SK-N-SH treated with all-trans-retinoic acid at 6 μM for 48 hours (cell line): Measurements from ENCODE around the gene UPK1B.

Experiments
- ATAC-seq: fragments of 200-7000 bp; cut with Tn5 transposase; 3 replicates; pipeline ENCODE4 v1.9.1; 2020; ENCODE audit warnings: mild to moderate bottlenecking, moderate library complexity
- BACH2 ChIP-seq: fragments of 250-450 bp; sonication (Bioruptor Pico); IDR thresholded peaks from 2 replicates; pipeline ENCODE4 v1.9.0; 2021; ENCODE audit warnings: mild to moderate bottlenecking, borderline replicate concordance
- CREB5 ChIP-seq: fragments of 250-450 bp; sonication (Bioruptor Pico); IDR thresholded peaks from 2 replicates; pipeline ENCODE4 v1.5.1; 2020; ENCODE audit warnings: low read depth, mild to moderate bottlenecking, moderate library complexity
- CSDC2 ChIP-seq: fragments of 250-450 bp; sonication (Bioruptor Pico); IDR thresholded peaks from 2 replicates; pipeline ENCODE4 v1.5.0; 2020; ENCODE audit warnings: mild to moderate bottlenecking, moderate library complexity
- ESRRG ChIP-seq: fragments of 250-450 bp; sonication (Bioruptor Pico); IDR thresholded peaks from 2 replicates; pipeline ENCODE4 v1.6.1; 2021; ENCODE audit warnings: mild to moderate bottlenecking
- GLIS3 ChIP-seq: fragments of 250-450 bp; sonication (Bioruptor Pico); IDR thresholded peaks from 2 replicates; pipeline ENCODE4 v1.5.0; 2020; ENCODE audit warnings: mild to moderate bottlenecking, moderate library complexity
- ISL1 ChIP-seq: fragments of 250-450 bp; sonication (Bioruptor Pico); IDR thresholded peaks from 2 replicates; pipeline ENCODE4 v2.1.2; 2022; ENCODE audit warnings: mild to moderate bottlenecking, moderate library complexity
- PATZ1 ChIP-seq: fragments of 250-450 bp; sonication (Bioruptor Pico); IDR thresholded peaks from 2 replicates; pipeline ENCODE4 v1.8.0; 2020; ENCODE audit warnings: mild to moderate bottlenecking, moderate library complexity, borderline replicate concordance
- POU6F1 ChIP-seq: fragments of 250-450 bp; sonication (Bioruptor Pico); IDR thresholded peaks from 2 replicates; pipeline ENCODE4 v1.8.0; 2021; ENCODE audit warnings: low read depth, mild to moderate bottlenecking, moderate library complexity, borderline replicate concordance
- RARB ChIP-seq: fragments of 250-450 bp; sonication (Bioruptor Pico); IDR thresholded peaks from 2 replicates; pipeline ENCODE4 v1.8.0; 2021; ENCODE audit warnings: mild to moderate bottlenecking, moderate library complexity
- SNAI2 ChIP-seq: fragments of 250-450 bp; sonication (Bioruptor Pico); IDR thresholded peaks from 2 replicates; pipeline ENCODE4 v1.5.0; 2020; ENCODE audit warnings: mild to moderate bottlenecking, moderate library complexity
- TCF4 ChIP-seq: fragments of 250-450 bp; sonication (Bioruptor Pico); IDR thresholded peaks from 2 replicates; pipeline ENCODE4 v1.8.0; 2021; ENCODE audit warnings: mild to moderate bottlenecking, moderate library complexity, borderline replicate concordance
- TSHZ2 ChIP-seq: fragments of 250-450 bp; sonication (Bioruptor Pico); IDR thresholded peaks from 2 replicates; pipeline ENCODE4 v1.5.0; 2020; ENCODE audit warnings: mild to moderate bottlenecking, moderate library complexity
- ZC3H10 ChIP-seq: fragments of 250-450 bp; sonication (Bioruptor Pico); IDR thresholded peaks from 2 replicates; pipeline ENCODE4 v1.5.1; 2021; ENCODE audit warnings: mild to moderate bottlenecking, moderate library complexity
- ZFP30 ChIP-seq: fragments of 450-650 bp; formaldehyde crosslinking; IDR thresholded peaks from 2 replicates; pipeline ENCODE4 v1.5.0; 2022; ENCODE audit warnings: mild to moderate bottlenecking, moderate library complexity
- ZNF565 ChIP-seq: fragments of 450-650 bp; formaldehyde crosslinking; conservative IDR thresholded peaks from 2 replicates; pipeline ENCODE4 v1.5.0; 2020; ENCODE audit warnings: low read depth, mild to moderate bottlenecking, moderate library complexity
- ZNF8 ChIP-seq: fragments of 450-650 bp; formaldehyde crosslinking; IDR thresholded peaks from 2 replicates; pipeline ENCODE4 v1.5.0; 2020; ENCODE audit warnings: mild to moderate bottlenecking, moderate library complexity

The UPK1B gene

GRCh38 chr3:119221779-119222320 lies 48.5 kb downstream of the UPK1B start:
- no peak for ATAC-seq
- TF ChIP-seq GLIS3 (CRISPR knock-in tag), result no peak
- TF ChIP-seq TCF4 (CRISPR knock-in tag), result no peak
- no peak for TF ChIP-seq TSHZ2 (CRISPR knock-in tag)
- no peak for TF ChIP-seq RARB (CRISPR knock-in tag)
- TF ChIP-seq ZNF8, result no peak
- TF ChIP-seq ZFP30 (CRISPR knock-in tag), result no peak
- no peak for TF ChIP-seq PATZ1 (CRISPR knock-in tag)
- TF ChIP-seq ESRRG, result no peak
- TF ChIP-seq BACH2 (CRISPR knock-in tag), result no peak
- TF ChIP-seq SNAI2 (CRISPR knock-in tag), result no peak
- no peak for TF ChIP-seq POU6F1 (CRISPR knock-in tag)
- no peak for TF ChIP-seq ZNF565 (CRISPR knock-in tag)

GRCh38 chr3:119222391-119222790 lies 49.0 kb downstream of the UPK1B start:
- no peak for ATAC-seq
- TF ChIP-seq PATZ1 (CRISPR knock-in tag) (no peak), CREB5 (CRISPR knock-in tag) (no peak)

- ATAC-seq, result no peak
- TF ChIP-seq PATZ1 (CRISPR knock-in tag) (no peak), BACH2 (CRISPR knock-in tag) (no peak), ESRRG (no peak), CSDC2 (CRISPR knock-in tag) (no peak), ZC3H10 (no peak), CREB5 (CRISPR knock-in tag) (no peak), RARB (CRISPR knock-in tag) (no peak), ISL1 (CRISPR knock-in tag) (no peak)
These were observed 50.1 kb downstream of the UPK1B start for GRCh38 chr3:119223511-119223910.
